ENCODE data around the gene TMEM252. TPM values are rescaled to one million over a fixed set of nuclear protein-coding genes. Genes with fewer than 3 reads are reported as not detected.

Gene TMEM252
- total RNA-seq, 2 experiments from 2014 or later, result not detected

GRCh38 chr9:68505681-68506409 is 34.8 kb downstream of the TMEM252 start:
- Mint-ChIP-seq H3K4me3 (no peak overlapping the region), H3K27me3 (peaks cover 4% of the 10 kb centered on the region), H3K4me1 (no peaks in the 10 kb centered on the region), H3K9me3 (no peaks in the 10 kb centered on the region), H3K27ac (no peak overlapping the region), H3K36me3 (ENCODE audit: low read depth) (no peaks in the 10 kb centered on the region)
- ChIA-PET CTCF (no interaction called here), POLR2A (interaction anchor here (0.6 kb wide), 1 partner anchor 67 kb away, joined by 6 read pairs; no protein-coding TSS in a partner anchor)
- no peak for DNase-seq

- DNase-seq, result no peak
- Mint-ChIP-seq H3K27ac (no peak overlapping the region), H3K4me1 (no peaks in the 10 kb centered on the region), H3K4me3 (no peak overlapping the region), H3K27me3 (peaks cover 14% of the 10 kb centered on the region), H3K9me3 (no peaks in the 10 kb centered on the region), H3K36me3 (ENCODE audit: low read depth) (no peaks in the 10 kb centered on the region)
- CTCF ChIA-PET, result no interaction called here
- POLR2A ChIA-PET, result no interaction called here
These were observed 38.4 kb downstream of the TMEM252 start for GRCh38 chr9:68502279-68502678.

DNA sequence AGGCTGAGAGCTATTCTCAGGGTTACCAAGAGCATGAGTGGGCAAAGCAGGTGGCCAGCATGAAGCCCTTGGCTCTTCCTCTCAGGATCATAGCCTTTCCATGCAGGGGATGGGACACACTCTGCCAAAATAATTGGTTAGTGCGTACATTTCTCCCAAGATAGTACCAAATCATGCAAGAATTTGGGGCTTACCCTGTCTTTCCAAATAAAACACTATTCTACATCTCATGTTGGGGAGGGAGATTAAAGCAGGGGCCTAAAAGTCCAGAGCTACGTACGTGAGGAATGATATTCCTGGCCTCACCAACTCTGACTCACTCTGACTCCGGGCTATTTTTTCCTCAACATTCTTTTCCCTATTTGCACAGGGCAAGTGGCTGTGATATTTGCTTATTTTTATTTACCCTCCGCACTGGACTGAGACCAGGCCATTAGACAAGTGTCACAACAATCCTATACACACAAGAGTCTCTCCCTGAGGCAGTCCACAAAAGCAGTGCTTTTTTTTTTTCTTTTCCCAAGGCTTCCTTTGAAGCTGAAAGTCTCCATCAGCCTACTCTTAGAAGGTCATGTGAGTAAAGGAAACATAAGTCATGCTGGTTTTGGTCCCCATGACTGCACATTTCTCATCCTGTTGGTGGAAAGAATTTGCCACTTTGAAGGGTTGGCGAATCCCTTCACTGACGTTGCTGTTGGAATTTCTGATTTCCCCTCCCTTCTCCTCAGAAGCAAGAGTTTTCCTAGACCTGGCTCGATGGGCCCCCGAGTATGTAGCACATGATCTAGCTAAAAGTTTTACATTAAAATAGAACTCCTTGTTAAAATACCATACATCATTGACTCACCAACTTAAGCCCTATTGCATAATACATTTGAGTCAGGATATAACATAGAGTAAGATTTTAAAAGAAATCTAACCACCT is 40.0 kb downstream of the TMEM252 start:
- CTCF ChIA-PET, result no interaction called here
- POLR2A ChIA-PET, result no interaction called here

DNA sequence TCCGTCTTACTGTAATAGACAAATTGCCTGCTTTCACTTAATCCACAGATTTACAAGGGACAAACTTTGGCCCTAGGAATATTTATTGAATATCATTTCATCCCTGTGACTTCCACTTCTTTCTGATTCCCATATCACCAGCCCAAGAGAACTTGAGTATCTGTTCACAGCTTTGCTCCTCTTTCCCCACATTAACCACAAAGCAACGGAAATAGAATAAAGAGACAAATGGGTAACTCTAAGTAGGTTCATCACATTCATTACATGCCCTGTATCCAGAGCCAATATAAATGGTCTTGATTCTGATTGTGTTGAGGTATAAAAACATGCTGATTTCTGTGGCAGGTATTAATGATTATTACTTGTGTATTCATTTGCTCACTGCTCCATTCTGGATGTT is 41.9 kb downstream of the TMEM252 start:
- H3K4me1 Mint-ChIP-seq, result no peaks in the 10 kb centered on the region
- no peaks in the 10 kb centered on the region for H3K9me3 Mint-ChIP-seq
- H3K27ac Mint-ChIP-seq, result no peak overlapping the region
- DNase-seq, result no peak
- ChIA-PET POLR2A (no interaction called here), CTCF (interaction anchor here (1.1 kb wide), 1 partner anchor 9 kb away, joined by 3 read pairs; no protein-coding TSS in a partner anchor)
- no peak overlapping the region for H3K4me3 Mint-ChIP-seq
- peaks cover 9% of the 10 kb centered on the region for H3K27me3 Mint-ChIP-seq
- H3K36me3 Mint-ChIP-seq (ENCODE audit: low read depth), result no peaks in the 10 kb centered on the region

More for the DNA sequence above, 40.0 kb downstream of the TMEM252 start:
- H3K4me1 Mint-ChIP-seq, result no peaks in the 10 kb centered on the region
- DNase-seq, result no peak
- peaks cover 14% of the 10 kb centered on the region for H3K27me3 Mint-ChIP-seq
- H3K27ac Mint-ChIP-seq, result no peak overlapping the region
- H3K36me3 Mint-ChIP-seq (ENCODE audit: low read depth), result no peaks in the 10 kb centered on the region
- H3K4me3 Mint-ChIP-seq, result no peak overlapping the region
- no peaks in the 10 kb centered on the region for H3K9me3 Mint-ChIP-seq

DNA sequence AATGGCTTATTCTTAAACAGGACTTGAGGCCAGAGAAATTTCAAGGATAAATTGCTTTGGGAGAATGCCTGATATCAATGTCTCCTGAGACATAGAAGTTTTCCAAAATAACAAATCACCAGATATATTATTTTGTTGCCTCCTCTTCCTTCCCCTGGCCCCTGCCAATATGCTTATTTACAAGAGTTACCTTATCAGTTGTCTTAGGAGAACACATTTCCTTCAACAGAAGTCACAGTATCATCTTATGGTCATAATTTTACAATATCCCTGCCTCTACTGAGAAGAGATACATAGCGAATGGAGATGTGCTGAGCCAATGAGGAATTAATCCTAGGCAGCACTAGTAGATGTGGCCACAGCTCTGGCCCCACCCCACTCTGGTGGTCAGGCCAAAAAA is 43.1 kb downstream of the TMEM252 start:
- DNase-seq, result no peak
- no peaks in the 10 kb centered on the region for H3K9me3 Mint-ChIP-seq
- ChIA-PET CTCF (no interaction called here), POLR2A (no interaction called here)
- H3K27me3 Mint-ChIP-seq, result peaks cover 13% of the 10 kb centered on the region
- H3K36me3 Mint-ChIP-seq (ENCODE audit: low read depth), result no peaks in the 10 kb centered on the region
- H3K27ac Mint-ChIP-seq, result no peak overlapping the region
- H3K4me3 Mint-ChIP-seq, result no peak overlapping the region
- H3K4me1 Mint-ChIP-seq, result no peaks in the 10 kb centered on the region

DNA sequence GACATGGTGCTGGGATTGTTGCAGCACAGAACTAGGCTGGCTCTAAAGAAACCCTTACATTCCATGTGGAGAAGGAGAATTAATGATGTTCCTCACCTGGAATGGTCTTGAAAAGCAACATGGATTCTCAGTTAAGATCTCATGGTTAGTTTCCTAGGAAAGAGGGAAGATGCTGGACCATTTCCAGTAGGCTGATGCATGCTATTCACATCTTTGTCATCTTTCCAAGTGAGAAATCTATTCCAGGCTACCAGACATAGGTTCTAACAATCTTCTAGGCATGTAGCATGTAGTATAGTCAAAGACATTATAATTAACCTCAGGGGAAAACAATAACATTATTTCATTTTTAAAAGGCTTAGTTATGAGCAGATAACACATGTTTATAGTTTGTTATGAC is 44.3 kb downstream of the TMEM252 start:
- Mint-ChIP-seq H3K9me3 (no peaks in the 10 kb centered on the region), H3K27ac (no peak overlapping the region), H3K27me3 (peaks cover 16% of the 10 kb centered on the region), H3K4me3 (no peak overlapping the region), H3K4me1 (no peaks in the 10 kb centered on the region), H3K36me3 (ENCODE audit: low read depth) (no peaks in the 10 kb centered on the region)
- CTCF ChIA-PET, result no interaction called here
- POLR2A ChIA-PET, result no interaction called here
- no peak for DNase-seq

GRCh38 chr9:68495247-68495646 is 45.4 kb downstream of the TMEM252 start:
- Mint-ChIP-seq H3K36me3 (ENCODE audit: low read depth) (no peaks in the 10 kb centered on the region), H3K27me3 (peaks cover 15% of the 10 kb centered on the region), H3K27ac (no peak overlapping the region), H3K4me1 (no peaks in the 10 kb centered on the region), H3K9me3 (no peaks in the 10 kb centered on the region), H3K4me3 (no peak overlapping the region)
- no peak for DNase-seq
- ChIA-PET POLR2A (no interaction called here), CTCF (no interaction called here)

DNA sequence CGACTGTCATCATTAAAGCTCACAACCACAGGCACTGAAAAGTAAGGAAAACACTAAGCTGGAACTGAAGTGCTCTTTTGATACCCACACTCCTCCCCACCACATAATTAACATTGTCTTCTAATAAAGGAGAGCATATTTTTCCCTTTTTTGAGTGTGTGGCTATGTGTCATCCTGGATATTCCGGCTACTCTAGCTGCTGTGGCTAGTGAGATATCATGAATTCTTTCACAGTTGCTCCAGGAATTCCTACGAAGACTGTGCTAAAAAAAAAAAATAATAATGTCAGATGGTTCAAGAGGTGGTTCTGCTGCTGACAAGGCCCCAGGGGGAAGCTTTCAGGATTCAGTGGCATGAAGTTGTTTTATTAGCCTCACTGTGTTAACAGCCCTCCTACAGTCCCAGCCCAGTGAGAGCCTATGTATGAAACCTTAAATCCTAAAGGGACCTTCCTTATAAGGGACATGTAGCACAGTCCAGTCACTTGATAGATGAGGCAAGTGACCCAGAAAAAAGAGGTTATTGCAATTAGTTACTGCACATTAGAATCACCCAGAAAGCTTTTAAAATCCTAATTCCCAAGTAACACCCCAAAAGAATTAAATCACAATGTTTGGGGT is 46.6 kb downstream of the TMEM252 start:
- CTCF ChIA-PET, result no interaction called here
- POLR2A ChIA-PET, result no interaction called here
- no peaks in the 10 kb centered on the region for H3K36me3 Mint-ChIP-seq (ENCODE audit: low read depth)
- no peak overlapping the region for H3K27ac Mint-ChIP-seq
- no peak overlapping the region for H3K4me3 Mint-ChIP-seq
- DNase-seq, result no peak
- H3K9me3 Mint-ChIP-seq, result no peaks in the 10 kb centered on the region
- H3K27me3 Mint-ChIP-seq, result peaks cover 13% of the 10 kb centered on the region
- H3K4me1 Mint-ChIP-seq, result no peaks in the 10 kb centered on the region

DNA sequence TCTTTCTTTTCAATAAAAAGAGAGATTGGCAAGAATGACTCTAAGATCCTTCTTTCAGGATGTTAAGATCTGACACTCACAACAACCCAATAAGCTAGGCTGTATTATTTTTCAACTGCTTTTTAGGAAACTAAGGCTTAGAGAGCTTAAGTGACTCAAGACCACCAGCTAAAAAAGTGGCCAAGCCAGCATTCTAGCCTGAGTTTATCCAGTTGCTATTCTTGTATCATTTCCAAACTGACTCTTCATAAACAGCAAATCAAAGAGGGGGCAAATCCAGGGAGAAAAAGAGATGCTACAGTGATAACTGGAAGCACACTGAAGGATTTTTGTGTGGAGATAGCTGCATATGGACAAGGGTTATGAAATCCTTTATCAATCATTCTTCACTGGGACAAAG is 47.1 kb downstream of the TMEM252 start:
- no peaks in the 10 kb centered on the region for H3K4me1 Mint-ChIP-seq
- POLR2A ChIA-PET, result no interaction called here

DNA sequence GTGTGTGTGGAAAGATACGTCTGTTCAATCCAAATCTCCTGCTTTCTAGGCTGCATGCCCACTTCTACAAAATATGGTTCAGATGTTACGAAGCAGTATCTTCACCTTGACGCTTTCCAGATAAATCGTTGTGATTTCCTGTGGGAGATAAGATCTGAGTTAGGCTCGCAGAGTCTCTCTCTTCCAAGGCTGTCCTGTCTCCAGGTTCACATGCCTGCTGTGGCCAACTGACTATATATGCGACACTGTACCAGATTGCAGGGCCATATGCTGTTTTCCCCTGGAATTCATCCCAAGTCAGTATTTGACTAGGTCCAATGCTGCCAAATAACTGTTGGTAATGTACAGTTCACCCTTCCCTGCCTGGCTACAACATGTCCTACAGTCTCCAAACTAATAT is 47.9 kb downstream of the TMEM252 start:
- no peak overlapping the region for H3K4me3 Mint-ChIP-seq
- peaks cover 9% of the 10 kb centered on the region for H3K27me3 Mint-ChIP-seq
- CTCF ChIA-PET, result no interaction called here
- POLR2A ChIA-PET, result no interaction called here
- no peaks in the 10 kb centered on the region for H3K4me1 Mint-ChIP-seq
- no peak for DNase-seq
- no peaks in the 10 kb centered on the region for H3K36me3 Mint-ChIP-seq (ENCODE audit: low read depth)
- H3K9me3 Mint-ChIP-seq, result no peaks in the 10 kb centered on the region
- no peak overlapping the region for H3K27ac Mint-ChIP-seq

More for the DNA sequence above, 47.1 kb downstream of the TMEM252 start:
- CTCF ChIA-PET, result no interaction called here
- Mint-ChIP-seq H3K27me3 (peaks cover 9% of the 10 kb centered on the region), H3K4me3 (no peak overlapping the region), H3K36me3 (ENCODE audit: low read depth) (no peaks in the 10 kb centered on the region), H3K27ac (no peak overlapping the region), H3K9me3 (no peaks in the 10 kb centered on the region)
- no peak for DNase-seq

DNA sequence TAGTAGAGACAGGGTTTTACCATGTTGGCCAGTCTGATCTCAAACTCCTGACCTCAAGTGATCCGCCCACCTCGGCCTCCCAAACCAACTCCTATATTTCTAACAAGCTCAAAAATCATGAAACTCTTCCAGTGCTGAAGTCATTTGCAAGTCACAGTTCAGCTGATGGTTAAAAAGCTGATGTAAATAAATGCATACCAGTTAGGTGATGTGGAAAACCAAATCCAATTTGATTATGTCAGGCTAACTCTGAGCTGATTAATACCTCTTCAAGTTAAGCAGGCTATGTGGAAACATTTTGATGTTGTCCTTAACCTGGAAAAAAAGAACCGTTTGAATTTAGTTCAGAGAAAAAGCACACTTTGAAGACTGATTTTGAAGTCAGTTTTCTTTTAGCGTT is 51.0 kb downstream of the TMEM252 start:
- CTCF ChIA-PET, result interaction anchor here (0.7 to 1.4 kb wide), 2 partner anchors 9 to 546 kb away, joined by 3 read pairs; partner anchors contain the start of gene FXN
- POLR2A ChIA-PET, result no interaction called here
- Mint-ChIP-seq H3K4me3 (no peak overlapping the region), H3K9me3 (peaks cover 4% of the 10 kb centered on the region), H3K27me3 (peaks cover 14% of the 10 kb centered on the region), H3K36me3 (ENCODE audit: low read depth) (no peaks in the 10 kb centered on the region), H3K4me1 (no peaks in the 10 kb centered on the region), H3K27ac (no peak overlapping the region)
- no peak for DNase-seq

- H3K36me3 Mint-ChIP-seq (ENCODE audit: low read depth), result no peaks in the 10 kb centered on the region
- H3K4me1 Mint-ChIP-seq, result no peaks in the 10 kb centered on the region
- H3K27me3 Mint-ChIP-seq, result peaks cover 14% of the 10 kb centered on the region
- H3K27ac Mint-ChIP-seq, result no peak overlapping the region
- ChIA-PET POLR2A (no interaction called here), CTCF (no interaction called here)
- H3K9me3 Mint-ChIP-seq, result peaks cover 4% of the 10 kb centered on the region
- DNase-seq, result no peak
- H3K4me3 Mint-ChIP-seq, result no peak overlapping the region
These were observed 52.6 kb downstream of the TMEM252 start for GRCh38 chr9:68488126-68488525.

Data from activated CD4-positive, alpha-beta T cell treated with anti-CD3 and anti-CD28 coated beads, Interleukin-2, amount 10 ng/mL, durations not matched to agents 7 days and 5 days (primary cell).